Thyroid gland (tissue), 4 donors: ENCODE results near the gene ALDH3B2. TPM values are rescaled to one million over a fixed set of nuclear protein-coding genes. Genes with fewer than 3 reads are reported as not detected.

Experiments used
- DNase-seq, 2 donors: peaks; one replicate each; pipeline ENCODE4 v3.0.0-alpha.2; 2019
- H3K27ac ChIP-seq, 3 donors: fragments of 200-600 bp; sonication (generic); 1 replicate in 2 of 3; 2 replicates in 1 of 3; pipeline ENCODE4 v1.5.1; 2016 to 2019; ENCODE audit warnings: mild to moderate bottlenecking in 1 of 3, moderate library complexity in 1 of 3
- H3K27me3 ChIP-seq: fragments of 200-600 bp; sonication (generic); one replicate; pipeline ENCODE4 v1.5.1; 2019
- H3K36me3 ChIP-seq, 2 donors: fragments of 200-600 bp; sonication (generic); one replicate each; pipeline ENCODE4 v1.5.1; 2016 to 2019
- H3K4me1 ChIP-seq, 2 donors: fragments of 200-600 bp; sonication (generic); one replicate each; pipeline ENCODE4 v1.5.1; 2017 to 2019
- H3K4me3 ChIP-seq, 3 donors: fragments of 200-600 bp; sonication (generic); replicated peaks in 1 of 3; 1 replicate in 2 of 3; 2 replicates in 1 of 3; pipeline ENCODE4 v1.5.1; 2016; ENCODE audit warnings: mild to moderate bottlenecking in 1 of 3
- H3K9me3 ChIP-seq: fragments of 200-600 bp; sonication (generic); one replicate; pipeline ENCODE4 v1.5.1; 2017
- CTCF ChIP-seq, 6 experiments: fragments of 200-600 bp in 3 of 6; fragments of 450-650 bp in 3 of 6; sonication (generic) in 3 of 6; IDR thresholded peaks; one replicate each; pipeline ENCODE4 v1.5.1; 2016 to 2019; ENCODE audit warnings: antibody characterized with exemption in 6 of 6, mild to moderate bottlenecking in 2 of 6, inconsistent platforms in 1 of 6, moderate library complexity in 1 of 6
- POLR2A ChIP-seq, 2 donors: fragments of 450-650 bp; IDR thresholded peaks; one replicate each; pipeline ENCODE4 v1.6.1; 2017; ENCODE audit warnings: antibody characterized with exemption in 2 of 2, mild to moderate bottlenecking in 2 of 2, moderate library complexity in 1 of 2
- WGBS, 2 donors: methylation state at CpG; one replicate each; pipeline ENCODE4 v1.1.5; 2017; 5-methylcytosine and 5-hydroxymethylcytosine counted together
- intact Hi-C: fragments of 100-400 bp; cut with DNase I; formaldehyde crosslinking; loops from one replicate; pipeline ENCODE4 v1.15.1; 2023
- small RNA-seq: library from RNA; depleted of rRNA; stranded (forward); fragments of <200 nt; gene quantifications from one replicate; pipeline ENCODE3, GENCODE V24; 2016
- total RNA-seq, 4 donors: library from RNA; depleted of rRNA; stranded (reverse); fragments of >200 nt; gene quantifications; one replicate each; pipeline ENCODE4 v1.2.3, GENCODE V29; 2016

ALDH3B2 gene
- total RNA-seq, 4 donors from 2014 or later, result 1.3 TPM; not detected in 3

DNA sequence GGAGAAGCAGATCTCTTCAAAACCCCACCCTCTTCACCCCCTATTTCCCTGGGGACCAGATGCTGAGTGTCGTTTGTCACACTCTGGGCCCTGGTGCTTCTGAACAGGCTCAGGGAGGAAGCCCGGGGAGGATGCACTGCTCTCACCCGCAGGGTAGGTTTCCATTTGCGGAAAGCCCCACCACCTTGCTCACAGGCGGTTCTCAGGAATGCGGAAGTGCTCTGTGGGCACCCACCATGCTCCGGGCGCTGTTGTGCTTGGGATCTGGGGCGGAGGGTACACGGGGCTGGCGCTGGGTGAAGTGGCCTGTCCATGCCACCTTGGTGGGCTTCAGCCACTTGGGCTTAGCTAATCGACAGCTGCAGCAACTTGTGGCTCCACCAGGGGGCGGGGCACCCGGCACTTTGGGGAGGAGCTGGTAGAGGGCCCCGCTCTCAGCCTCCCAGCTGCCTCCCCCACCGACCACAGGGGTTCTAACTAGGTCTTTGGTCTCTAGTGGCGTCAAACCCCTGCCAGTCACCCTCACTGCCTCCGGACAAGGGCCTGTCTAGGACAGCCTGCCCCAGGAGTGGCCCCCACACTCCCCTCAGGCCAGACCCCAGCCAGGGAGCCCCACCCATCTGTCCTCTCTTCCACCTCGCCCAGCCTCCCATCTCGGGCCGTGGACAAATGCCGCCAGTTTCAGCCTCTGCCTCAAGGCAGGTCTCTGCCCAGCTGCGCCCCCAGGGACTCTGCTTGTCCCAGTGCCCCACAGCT is 60.3 kb downstream of the ALDH3B2 start:
- H3K27ac ChIP-seq, result peak overlapping the region; percentile 54 to 88 (median 79)
- H3K4me3 ChIP-seq, result no peak overlapping the region
- no peaks in the 10 kb centered on the region for H3K27me3 ChIP-seq
- intact Hi-C loops, result no loop called here
- TF ChIP-seq CTCF (IDR thresholded peaks at IDR 0.05), result peak; percentile 10 to 57 (median 36)
- TF ChIP-seq POLR2A (IDR thresholded peaks at IDR 0.05), result peak in 1 of 2 donors; percentile 54
- H3K9me3 ChIP-seq, result no peaks in the 10 kb centered on the region
- whole genome bisulfite sequencing, 2 donors, result 23 to 26% methylated on average over 14 to 15 of the region's 23 CpGs
- peaks cover 20 to 39% of the 10 kb centered on the region in 2 donors for H3K4me1 ChIP-seq
- peak; percentile 80 to 82 for DNase-seq
- H3K36me3 ChIP-seq, result peaks cover 21 to 30% of the 10 kb centered on the region in 2 donors

GRCh38 chr11:67613313-67613959 is 61.0 kb downstream of the ALDH3B2 start:
- H3K27ac ChIP-seq, result peak overlapping the region; percentile 54 to 88 (median 79)
- WGBS, 2 donors, result 92 to 94% methylated on average over 14 to 15 of the region's 17 CpGs
- no peak overlapping the region for H3K4me3 ChIP-seq
- no peaks in the 10 kb centered on the region for H3K9me3 ChIP-seq
- no peaks in the 10 kb centered on the region for H3K27me3 ChIP-seq
- intact Hi-C loops, result no loop called here
- H3K36me3 ChIP-seq, result peaks cover 21 to 30% of the 10 kb centered on the region in 2 donors
- peaks cover 20 to 39% of the 10 kb centered on the region in 2 donors for H3K4me1 ChIP-seq
- no peak for DNase-seq
- TF ChIP-seq POLR2A (IDR thresholded peaks at IDR 0.05) (no peak), CTCF (IDR thresholded peaks at IDR 0.05) (no peak)

GRCh38 chr11:67612751-67613150 is 61.7 kb downstream of the ALDH3B2 start:
- H3K36me3 ChIP-seq, result peaks cover 21 to 30% of the 10 kb centered on the region in 2 donors
- H3K4me1 ChIP-seq, result peaks cover 23 to 45% of the 10 kb centered on the region in 2 donors
- no peaks in the 10 kb centered on the region for H3K27me3 ChIP-seq
- no peak overlapping the region for H3K4me3 ChIP-seq
- 77 to 99% methylated on average over 9 to 11 of the region's 13 CpGs for WGBS, 2 donors
- no peaks in the 10 kb centered on the region for H3K9me3 ChIP-seq
- H3K27ac ChIP-seq, result no peak overlapping the region
- intact Hi-C loops, result no loop called here
- TF ChIP-seq POLR2A (IDR thresholded peaks at IDR 0.05) (no peak), CTCF (IDR thresholded peaks at IDR 0.05) (no peak)
- no peak for DNase-seq

Small RNA genes lying within 50 kb of the gene (small RNA-seq; reads per million reads assigned to genes)
- gene RPL37P2, result not detected

Other genes starting within 250 kb of the ALDH3B2 start
- gene RPS6KB2, start 246.1 kb downstream of the ALDH3B2 start, total RNA-seq, result 100 to 1,000 TPM in 1 of 4 donors, 10 to 100 TPM in 3; 44.1 to 102 (median 62.2) TPM
- gene PTPRCAP, start 236.9 kb downstream of the ALDH3B2 start, total RNA-seq, result 1 to 10 TPM; 5.6 to 7.2 (median 6.4) TPM
- gene CORO1B, start 231.1 kb downstream of the ALDH3B2 start, total RNA-seq, result 100 to 1,000 TPM in 1 of 4 donors, 10 to 100 TPM in 3; 73.9 to 102 (median 81.3) TPM
- not detected for gene GPR152, start 221.9 kb downstream of the ALDH3B2 start, total RNA-seq
- gene CABP4, start 219.3 kb downstream of the ALDH3B2 start, total RNA-seq, result 1 to 10 TPM in 1 of 4 donors, under 1 TPM in 2, not detected in 1; 0.33 to 6.4 (median 0.39) TPM
- 100 to 1,000 TPM in 1 of 4 donors, 10 to 100 TPM in 3; 69.0 to 138 (median 95.8) TPM for gene TMEM134, start 205.4 kb downstream of the ALDH3B2 start, total RNA-seq
- 100 to 1,000 TPM in 1 of 4 donors, 10 to 100 TPM in 3; 58.2 to 100 (median 83.2) TPM for gene AIP, start 191.6 kb downstream of the ALDH3B2 start, total RNA-seq
- gene PITPNM1, start 169.3 kb downstream of the ALDH3B2 start, total RNA-seq, result 10 to 100 TPM; 22.8 to 52.6 (median 47.2) TPM
- gene CDK2AP2, start 166.5 kb downstream of the ALDH3B2 start, total RNA-seq, result 100 to 1,000 TPM in 2 of 4 donors, 10 to 100 TPM in 2; 90.0 to 240 (median 148) TPM
- not detected for gene CABP2, start 151.2 kb downstream of the ALDH3B2 start, total RNA-seq
- 1,000 to 10,000 TPM in 3 of 4 donors, 100 to 1,000 TPM in 1; 877 to 4,013 (median 1,716) TPM for gene GSTP1, start 90.8 kb downstream of the ALDH3B2 start, total RNA-seq
- gene NDUFV1, start 67.7 kb downstream of the ALDH3B2 start, total RNA-seq, result 100 to 1,000 TPM; 323 to 401 (median 356) TPM
- gene NUDT8, start 44.7 kb downstream of the ALDH3B2 start, total RNA-seq, result 10 to 100 TPM; 16.7 to 67.7 (median 51.1) TPM
- not detected for gene TBX10, start 34.9 kb downstream of the ALDH3B2 start, total RNA-seq
- not detected for gene ACY3, start 23.9 kb downstream of the ALDH3B2 start, total RNA-seq